ENCODE measurements around the gene KAT14.
"Not testable (repeated sequence)": the region's sequence is repeated elsewhere in the genome, so short reads cannot be mapped to it uniquely, and the experiment has no call there.

Gene KAT14

DNA sequence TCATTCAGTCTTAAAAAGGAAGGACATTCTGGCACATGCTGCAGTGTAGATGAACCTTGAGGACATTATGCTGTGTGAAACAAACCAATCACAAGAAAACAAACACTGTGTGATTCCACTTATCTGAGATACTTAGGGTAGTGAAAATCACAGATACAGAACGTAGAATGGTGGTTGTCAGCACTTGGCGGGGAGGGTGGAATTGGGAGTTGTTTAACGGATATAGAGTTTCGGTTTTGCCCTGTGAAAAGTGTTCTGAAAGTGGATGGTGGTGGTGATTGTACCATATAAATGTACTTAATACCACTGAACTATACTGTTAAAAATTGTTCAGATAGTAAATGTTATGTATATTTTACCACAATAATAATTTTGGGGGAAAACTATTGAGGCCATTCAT is 18.4 kb downstream of the KAT14 start:
- DNase-seq (ENCODE audit: low read depth in 1 of 2, low spot score in 1 of 2) = no peak

DNA sequence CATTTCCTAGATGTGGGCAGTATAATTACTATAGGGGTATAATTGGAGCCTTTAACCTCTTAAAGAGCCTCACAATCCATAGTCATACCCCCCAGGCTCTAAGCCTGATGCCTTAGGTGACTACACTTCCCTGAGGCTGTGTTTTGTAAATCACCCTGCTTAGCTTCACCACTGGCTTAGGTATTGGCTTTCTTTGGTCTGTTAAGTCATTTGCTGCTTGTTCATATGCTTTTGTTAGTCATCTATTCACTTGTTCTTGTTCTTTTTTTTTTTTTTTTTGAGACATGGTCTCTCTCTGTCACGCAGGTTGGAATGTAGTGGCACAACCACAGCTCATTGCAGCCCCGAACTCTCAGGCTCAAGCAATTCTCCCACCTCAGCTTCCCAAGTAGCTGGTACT is 26.7 kb downstream of the KAT14 start:
- no peak for DNase-seq (ENCODE audit: low read depth in 1 of 2, low spot score in 1 of 2)

DNA sequence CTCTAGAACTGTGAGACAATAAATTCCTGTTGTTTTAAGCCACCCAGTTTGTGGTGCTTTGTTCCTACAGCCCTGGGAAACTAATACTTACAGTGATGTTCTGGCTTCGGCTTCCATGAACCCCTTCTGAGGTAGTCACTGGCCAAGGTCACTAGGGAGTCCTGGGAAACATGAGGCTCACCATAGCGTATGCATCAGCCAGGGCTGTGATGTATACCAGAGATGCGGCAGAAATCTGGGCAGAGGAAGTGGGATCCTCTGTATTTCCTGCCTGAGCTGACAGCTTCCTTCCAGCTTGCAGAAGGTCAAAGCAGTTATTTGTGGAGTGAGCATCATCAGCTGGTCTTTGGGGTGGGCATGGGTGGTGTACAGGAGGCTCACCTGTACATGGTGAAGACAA is 27.9 kb downstream of the KAT14 start:
- no peak for DNase-seq (ENCODE audit: low read depth in 1 of 2, low spot score in 1 of 2)

DNA sequence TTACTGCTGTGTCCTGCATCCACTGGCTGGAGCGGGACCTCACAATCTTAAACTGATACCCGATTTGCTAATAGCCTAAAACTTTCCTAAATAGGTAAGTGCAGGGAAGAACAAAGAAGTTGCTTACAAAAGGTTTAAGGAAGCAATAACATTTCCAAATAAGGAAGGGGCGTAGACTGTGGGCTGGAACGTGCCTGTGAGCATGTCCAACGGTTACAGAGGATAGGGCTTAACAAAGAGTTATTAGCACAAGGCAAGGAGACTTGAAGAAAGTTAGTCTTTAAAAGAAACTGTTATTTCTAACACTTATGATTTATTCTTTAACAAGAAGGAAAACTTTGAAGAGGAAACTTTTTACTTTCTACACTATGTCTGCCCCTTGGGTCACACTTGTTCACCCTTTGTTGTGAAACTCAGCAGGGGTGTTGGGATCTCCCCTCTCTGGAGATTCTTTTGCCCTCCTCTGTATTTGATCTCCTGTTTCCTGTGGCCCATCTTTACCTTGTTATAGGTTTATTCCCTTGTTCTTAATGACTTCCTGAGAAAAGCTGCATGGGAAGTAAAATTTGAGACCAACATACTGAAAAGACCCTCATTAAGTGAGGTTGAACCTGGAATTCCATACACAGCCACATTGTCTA is 28.7 kb downstream of the KAT14 start:
- DNase-seq (ENCODE audit: low read depth in 1 of 2, low spot score in 1 of 2) = no peak

DNA sequence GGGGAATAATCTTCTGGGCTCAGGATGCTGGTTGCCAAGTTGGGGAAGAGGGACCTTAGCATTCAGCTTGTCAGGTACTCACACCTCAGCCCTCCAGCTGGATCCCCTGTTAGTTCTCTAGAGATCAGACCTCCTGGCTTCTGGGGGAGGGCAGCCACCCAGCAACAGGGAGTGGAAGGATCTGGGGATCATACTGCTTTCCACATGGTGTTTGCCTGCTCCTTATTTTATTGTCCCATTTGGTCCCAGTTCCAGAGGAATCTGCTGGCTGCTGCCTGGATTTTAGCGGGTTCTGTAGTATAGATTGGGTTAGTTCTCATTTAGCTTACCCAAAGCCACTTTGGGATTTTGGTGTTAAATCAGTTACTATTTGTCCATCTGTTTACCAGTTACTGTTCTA is 29.3 kb downstream of the KAT14 start:
- DNase-seq (ENCODE audit: low read depth in 1 of 2, low spot score in 1 of 2) = no peak

DNA sequence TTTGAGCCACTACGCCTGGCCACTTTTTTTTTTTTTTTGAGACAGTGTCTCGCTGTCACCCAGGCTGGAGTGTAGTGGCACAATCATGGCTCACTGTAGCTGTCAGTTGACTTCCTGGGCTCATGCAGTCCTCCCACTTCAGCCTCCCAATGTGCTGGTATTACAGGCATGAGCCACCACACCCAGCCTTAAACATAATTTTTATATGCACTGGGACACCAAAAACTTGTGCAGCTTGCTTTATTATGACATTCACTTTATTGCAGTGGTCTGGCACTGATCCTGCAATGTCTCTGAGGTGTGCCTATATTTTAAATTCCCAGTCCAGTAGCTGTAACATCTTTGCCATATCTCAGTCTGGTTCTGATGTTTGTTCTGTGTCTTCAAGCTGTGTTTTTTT is 34.7 kb downstream of the KAT14 start:
- DNase-seq (ENCODE audit: low read depth in 1 of 2, low spot score in 1 of 2) = no peak

DNA sequence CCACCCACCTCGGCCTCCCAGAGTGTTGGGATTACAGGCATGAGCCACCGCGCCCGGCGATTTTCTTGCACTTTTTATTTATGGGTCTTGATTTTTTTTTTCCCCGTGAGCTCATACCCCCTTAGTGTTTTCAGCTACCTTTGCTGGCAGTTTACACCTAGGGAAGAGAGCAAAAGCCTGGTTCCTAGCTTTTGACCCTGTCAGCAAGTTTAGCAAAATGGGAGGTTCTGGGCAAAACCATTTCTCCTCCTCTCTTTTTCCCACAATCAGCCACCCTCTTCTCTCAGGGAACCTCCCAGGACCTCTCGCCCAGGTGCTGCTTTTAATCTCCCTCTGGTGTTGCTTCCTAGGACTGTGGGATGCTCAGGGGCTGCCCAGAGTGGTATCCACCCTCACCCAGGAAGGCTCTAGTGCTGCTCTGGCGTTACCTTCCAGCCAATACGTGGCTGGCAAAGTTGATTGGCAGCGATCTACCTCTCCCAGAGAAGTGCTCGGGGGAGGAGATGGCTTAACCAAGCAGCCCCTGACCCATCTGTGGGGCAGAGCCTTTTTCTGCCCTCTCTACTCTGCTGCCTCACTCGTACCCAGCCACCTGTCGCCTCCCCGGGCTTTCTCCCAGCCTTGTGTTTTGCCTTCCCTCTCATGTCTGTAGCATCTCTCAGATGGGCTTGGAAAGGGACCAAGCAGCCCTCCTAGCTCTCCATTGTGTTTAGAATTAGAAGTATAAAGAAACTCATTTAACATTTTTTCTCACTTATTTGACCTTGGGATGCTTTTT is 37.4 kb downstream of the KAT14 start:
- no peak for DNase-seq (ENCODE audit: low read depth in 1 of 2, low spot score in 1 of 2)

DNA sequence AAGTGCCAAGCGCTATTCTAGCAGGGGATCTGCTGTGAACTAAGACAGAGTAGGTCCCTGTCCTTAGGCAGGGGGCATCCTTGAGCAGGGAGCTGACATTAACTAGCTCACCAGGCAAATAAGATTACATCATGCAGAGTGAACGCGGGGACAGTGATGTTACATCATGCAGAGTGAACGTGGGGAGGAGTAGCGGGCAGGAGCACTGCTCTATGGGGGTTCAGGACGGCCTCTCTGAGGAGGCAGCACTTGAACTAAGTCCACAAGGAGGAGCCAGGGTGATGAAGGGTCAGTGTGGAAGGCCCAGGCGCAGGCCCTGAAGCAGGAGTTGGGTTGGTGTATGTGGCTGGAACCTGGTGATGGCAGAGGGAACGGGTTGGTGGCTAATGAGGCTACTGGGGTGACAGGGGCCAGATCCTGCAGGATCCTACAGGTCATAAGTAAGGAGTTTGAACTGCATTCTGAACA is 38.7 kb downstream of the KAT14 start:
- no peak for DNase-seq (ENCODE audit: low read depth in 1 of 2, low spot score in 1 of 2)

DNA sequence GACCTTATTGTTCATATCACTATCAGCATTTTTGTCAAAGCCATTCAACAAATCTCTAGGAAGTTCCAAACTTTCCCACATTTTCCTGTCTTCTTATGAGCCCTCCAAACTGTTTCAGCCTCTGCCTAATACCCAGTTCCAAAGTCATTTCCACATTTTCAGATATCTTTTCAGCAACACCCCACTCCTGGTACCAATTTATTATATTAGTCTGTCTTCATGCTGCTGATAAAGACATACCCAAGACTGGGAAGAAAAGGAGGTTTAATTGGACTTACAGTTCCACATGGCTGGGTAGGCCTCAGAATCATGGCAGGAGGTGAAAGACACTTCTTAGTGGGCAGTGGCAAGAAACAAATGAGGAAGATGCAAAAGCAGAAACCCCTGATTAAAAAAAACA is 42.7 kb downstream of the KAT14 start:
- DNase-seq (ENCODE audit: low read depth in 1 of 2, low spot score in 1 of 2) = not testable (repeated sequence)

DNA sequence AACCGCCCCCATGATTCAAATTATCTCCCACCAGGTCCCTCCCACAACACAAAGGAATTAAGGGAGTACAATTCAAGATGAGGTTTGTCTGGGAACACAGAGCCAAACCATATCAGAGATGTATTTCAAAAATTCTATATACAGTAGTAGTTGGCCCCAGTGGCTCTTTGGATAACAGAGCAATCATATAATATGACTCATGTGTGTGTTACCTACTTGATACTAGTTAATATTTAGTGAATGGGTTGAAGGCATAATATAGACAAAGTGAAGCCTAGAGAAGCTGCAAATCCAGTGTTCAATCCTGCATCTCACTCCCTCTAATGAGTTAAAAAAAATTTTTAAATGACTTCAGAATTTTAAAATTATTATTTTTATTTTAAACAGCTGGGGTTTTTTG is 43.2 kb downstream of the KAT14 start:
- DNase-seq (ENCODE audit: low read depth in 1 of 2, low spot score in 1 of 2) = no peak

DNA sequence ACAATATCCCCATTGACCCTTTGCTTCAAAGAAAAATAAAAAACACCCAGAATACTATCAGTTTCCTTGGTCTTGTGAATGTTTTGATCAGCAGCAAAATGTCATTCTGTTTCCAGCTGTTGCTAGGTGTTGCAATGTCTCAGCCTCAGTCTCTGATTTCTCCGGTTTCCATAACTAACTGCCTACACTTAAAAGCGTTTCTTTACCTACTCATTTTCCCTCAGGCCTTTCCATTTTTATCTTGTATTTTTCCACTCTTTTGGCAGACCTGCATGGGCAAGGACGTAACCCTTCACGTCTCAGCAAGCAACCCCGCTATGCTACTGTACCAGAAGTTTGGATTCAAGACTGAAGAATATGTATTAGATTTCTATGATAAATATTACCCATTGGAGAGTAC is 49.4 kb downstream of the KAT14 start:
- no peak for DNase-seq (ENCODE audit: low read depth in 1 of 2, low spot score in 1 of 2)

DNA sequence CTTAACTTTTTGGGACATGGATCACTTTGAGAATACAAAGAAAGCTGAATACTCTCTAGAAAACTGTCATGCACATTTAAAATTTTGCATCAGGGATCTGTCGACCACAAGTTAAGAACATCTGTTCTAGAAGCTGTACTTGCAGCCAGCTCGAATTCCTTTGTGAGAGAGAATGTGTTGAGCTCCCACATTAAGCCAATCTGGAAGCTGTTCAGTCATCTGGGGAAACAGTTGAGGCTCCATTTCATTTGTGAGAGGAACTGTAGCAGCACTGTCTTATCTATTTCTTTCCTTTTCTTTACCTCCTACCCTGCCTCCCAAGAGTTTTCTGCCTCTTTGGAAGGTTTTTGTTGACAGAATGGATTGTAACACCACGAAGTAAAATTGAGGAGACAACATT is 50.8 kb downstream of the KAT14 start:
- no peak for DNase-seq (ENCODE audit: low read depth in 1 of 2, low spot score in 1 of 2)

DNA sequence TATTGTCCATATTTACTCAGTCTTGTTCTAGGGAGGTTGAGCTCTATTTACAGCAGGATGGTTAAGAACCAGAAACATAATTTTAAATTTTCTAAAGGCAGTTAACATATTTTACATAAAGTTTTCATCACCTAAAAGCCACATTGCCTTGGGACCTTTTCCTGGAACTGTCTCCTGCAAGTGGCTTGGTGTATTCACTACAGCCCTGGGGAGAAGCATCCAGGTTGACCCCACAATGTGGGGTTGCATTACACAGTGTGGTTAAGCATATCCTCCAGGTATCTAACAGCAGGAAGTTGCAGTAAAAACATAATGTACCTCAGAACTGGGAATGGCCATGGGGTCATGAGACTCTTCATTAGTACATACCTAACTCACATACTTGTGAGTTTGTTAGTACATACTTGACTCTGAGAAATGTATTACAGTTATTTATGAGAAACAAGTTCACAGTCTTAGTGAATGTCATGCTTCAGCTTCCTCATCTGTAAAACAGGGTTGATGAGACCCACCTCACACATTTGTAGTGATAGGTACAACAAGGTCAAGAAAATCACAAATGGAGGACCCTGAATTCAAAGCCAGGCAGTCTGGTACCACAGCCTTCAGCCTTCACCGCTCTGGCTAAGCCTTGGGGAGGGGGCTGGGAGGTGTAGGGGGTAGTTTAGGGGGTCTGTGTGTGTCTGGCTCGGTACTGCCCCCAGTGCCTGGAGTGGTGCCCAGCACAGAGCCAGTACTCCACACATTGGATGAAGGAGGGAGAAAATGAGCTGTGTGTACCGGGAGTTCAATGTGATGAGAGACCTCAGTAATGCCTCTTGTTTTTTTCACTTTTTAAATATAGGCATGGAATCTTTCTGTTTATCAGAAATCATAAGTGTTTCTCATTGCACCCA is 52.9 kb downstream of the KAT14 start:
- no peak for DNase-seq (ENCODE audit: low read depth in 1 of 2, low spot score in 1 of 2)

DNA sequence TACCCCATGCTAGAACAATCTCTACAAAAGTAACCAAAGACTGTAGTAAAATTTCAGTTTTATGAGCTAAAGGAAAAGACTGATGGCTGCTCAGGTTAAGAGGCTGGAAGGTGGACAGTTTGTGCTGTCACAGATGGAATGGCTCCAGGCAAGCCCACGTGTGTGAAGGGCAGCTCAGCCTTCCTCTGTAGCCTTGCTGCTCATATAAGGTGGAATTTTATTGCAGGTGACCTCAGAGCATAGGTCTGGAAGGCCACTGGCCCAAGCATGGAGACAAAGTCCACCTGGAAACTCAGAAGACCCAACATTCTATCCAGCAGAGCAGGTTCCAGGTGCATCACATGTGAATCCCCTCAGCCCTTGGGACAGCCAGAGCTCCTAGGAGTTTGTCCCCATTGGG is 53.6 kb downstream of the KAT14 start:
- DNase-seq (ENCODE audit: low read depth in 1 of 2, low spot score in 1 of 2) = no peak

DNA sequence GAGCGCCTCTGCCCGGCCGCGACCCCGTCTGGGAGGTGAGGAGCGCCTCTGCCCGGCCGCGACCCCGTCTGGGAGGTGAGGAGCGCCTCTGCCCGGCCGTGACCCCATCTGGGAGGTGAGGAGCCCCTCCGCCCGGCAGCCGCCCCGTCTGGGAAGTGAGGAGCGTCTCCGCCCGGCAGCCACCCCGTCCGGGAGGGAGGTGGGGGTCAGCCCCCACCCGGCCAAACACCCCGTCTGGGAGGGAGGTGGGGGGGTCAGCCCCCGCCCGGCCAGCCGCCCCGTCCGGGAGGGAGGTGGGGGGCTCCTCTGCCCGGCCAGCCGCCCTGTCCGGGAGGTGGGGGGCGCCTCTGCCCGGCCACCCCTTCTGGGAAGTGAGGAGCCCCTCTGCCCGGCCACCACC is 56.8 kb downstream of the KAT14 start:
- DNase-seq (ENCODE audit: low read depth in 1 of 2, low spot score in 1 of 2) = not testable (repeated sequence)

DNA sequence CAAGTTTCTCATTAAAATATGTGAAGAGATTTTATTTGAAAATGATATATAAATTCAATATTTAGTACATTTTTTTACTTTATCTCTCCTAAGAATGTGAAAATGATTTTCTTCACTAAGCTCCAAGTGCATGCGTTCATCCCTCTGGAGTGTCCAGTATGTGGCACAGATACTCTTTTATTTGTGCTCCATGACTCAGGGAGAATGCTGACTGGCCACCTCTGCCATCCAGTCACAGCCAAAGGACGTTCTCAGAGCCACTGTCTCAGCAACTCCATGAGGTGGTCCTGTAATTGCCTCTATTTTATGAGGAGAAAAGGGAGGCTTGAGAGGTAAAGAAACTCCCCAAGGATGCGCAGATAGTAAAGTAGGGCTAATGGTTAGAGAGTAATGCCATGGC is 58.3 kb downstream of the KAT14 start:
- no peak for DNase-seq (ENCODE audit: low read depth in 1 of 2, low spot score in 1 of 2)

DNA sequence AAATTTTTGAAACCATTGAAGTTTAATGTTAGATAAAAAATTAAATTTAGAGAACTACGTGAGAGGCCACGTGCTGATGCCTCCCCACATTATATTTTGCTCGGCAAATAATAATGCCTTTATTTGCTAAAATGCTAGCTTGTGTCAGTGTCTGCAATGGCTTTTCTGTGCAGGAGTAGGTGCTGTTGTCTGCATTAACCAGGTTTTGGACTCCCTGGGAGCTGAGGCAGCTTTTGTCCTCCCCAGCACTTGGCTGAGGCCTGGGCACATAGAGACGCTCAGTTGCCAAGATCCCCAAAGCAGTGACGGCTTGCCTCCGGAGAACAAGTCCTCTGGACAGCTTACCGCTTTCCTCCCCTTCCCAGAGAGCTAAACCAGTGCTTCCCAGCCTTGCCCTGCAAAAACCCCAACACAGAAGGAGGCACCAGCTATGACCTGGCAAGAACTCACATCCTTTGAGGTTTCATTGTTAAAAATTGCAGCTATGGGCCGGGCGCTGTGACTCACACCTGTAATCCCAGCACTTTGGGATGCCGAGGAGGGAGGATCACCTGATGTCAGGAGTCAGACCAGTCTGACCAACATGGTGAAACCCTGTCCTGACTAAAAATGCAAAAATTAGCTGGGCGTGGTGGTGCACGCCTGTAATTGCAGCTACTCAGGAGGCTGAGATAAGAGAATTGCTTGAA is 59.9 kb downstream of the KAT14 start:
- DNase-seq (ENCODE audit: low read depth in 1 of 2, low spot score in 1 of 2) = no peak

DNA sequence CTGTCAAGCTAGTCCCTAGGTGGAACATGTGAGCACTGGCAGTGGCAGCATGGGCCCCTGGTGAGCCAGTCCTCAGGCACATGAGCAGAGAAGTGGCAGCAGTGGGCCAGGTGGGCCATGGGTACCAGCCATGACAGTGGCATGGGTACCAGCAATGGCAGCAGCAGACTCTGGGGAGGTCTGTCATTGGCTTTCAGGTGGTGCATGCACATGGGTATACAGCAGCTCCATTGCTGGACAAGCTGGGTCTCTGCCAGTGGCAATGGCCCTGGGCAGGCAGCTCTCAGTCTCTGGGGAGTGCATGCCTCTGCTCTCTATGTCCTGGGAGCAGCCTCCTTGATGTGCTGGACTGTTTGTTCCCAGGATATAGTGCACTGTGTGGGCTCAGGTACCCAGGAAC is 65.3 kb downstream of the KAT14 start:
- no peak for DNase-seq (ENCODE audit: low read depth in 1 of 2, low spot score in 1 of 2)

DNA sequence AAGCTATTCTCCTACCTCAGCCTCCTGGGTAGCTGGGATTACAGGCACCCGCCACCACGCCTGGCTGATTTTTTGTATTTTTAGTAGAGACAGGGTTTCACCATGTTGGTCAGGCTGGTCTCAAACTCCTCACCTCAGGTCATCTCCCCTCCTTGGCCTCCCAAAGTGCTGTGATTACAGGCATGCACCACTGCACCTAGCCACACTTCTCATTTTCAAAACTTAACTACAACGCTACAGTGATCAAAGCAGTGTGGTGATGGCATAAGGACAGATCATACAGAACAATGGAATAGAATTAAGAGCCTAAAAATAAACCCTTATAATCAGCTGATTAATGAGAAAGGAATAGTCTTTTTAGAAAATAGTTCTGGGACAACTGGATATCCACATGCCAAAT is 66.0 kb downstream of the KAT14 start:
- not testable (repeated sequence) for DNase-seq (ENCODE audit: low read depth in 1 of 2, low spot score in 1 of 2)

DNA sequence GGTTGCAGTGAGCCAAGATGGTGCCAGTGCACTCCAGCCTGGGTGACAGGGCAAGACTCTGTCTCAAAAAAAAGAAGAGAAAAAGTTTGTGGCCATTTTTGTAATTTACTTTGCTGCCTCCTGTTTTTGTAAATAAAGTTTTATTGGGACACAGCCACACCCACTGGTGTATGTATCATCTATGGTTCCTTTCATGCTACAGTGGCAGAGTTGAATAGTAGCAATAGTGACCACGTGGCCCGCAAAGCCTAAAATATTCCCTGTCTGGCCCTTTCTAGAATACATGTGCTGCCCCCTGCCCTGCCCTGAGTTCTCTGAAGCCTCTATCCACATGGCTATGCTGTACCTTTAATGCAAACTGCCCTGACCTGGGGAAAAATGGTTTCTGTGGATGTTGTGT is 75.3 kb downstream of the KAT14 start:
- DNase-seq (ENCODE audit: low read depth in 1 of 2, low spot score in 1 of 2) = no peak

DNA sequence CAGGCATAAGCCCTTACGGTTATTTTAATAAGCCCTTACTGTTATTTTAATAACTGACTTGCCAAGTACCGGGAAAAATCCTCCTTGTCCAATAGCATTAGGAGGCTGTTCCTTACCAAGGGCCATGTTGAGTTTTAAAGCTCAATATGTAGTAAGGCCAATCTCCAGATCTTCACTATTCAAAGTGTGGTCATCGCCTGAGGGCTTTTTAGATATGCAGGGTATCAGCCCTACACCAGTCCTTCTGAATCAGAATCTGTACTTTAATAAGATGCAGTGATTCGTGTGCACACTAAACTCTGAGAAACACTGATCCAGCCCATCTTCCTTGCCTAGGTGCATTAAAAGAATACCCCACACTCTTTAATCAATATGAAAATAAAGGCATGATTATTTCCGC is 77.9 kb downstream of the KAT14 start:
- no peak for DNase-seq (ENCODE audit: low read depth in 1 of 2, low spot score in 1 of 2)
